Mucosa of descending colon (tissue), 3 donors: ENCODE data around the gene LIPF. TPM values are rescaled to one million over a fixed set of nuclear protein-coding genes. Genes with fewer than 3 reads are reported as not detected.
A peak's percentile ranks its signal among the peaks of the same experiment; 100 is the strongest.

Experiments used
- ATAC-seq: fragments of 200-7000 bp; cut with Tn5 transposase; one replicate; pipeline ENCODE4 v1.9.1; 2020; ENCODE audit warnings: mild to moderate bottlenecking, moderate library complexity
- DNase-seq, 3 donors: peaks; one replicate each; pipeline ENCODE4 v3.0.0-alpha.2; 2020
- H3K36me3 ChIP-seq: fragments of 200-600 bp; one replicate; pipeline ENCODE4 v1.8.0; 2021; ENCODE audit warnings: low read depth, mild to moderate bottlenecking
- H3K4me1 ChIP-seq: fragments of 200-600 bp; one replicate; pipeline ENCODE4 v1.8.0; 2021; ENCODE audit warnings: low read depth, mild to moderate bottlenecking
- H3K4me3 ChIP-seq: fragments of 200-600 bp; one replicate; pipeline ENCODE4 v1.8.0; 2021; ENCODE audit warnings: mild to moderate bottlenecking
- H3K9me3 ChIP-seq: fragments of 200-600 bp; one replicate; pipeline ENCODE4 v1.8.0; 2021; ENCODE audit warnings: mild to moderate bottlenecking
- CTCF ChIP-seq: fragments of 200-600 bp; IDR thresholded peaks from one replicate; pipeline ENCODE4 v1.8.0; 2022; ENCODE audit warnings: antibody characterized with exemption, mild to moderate bottlenecking
- intact Hi-C, 2 donors: fragments of 100-400 bp; cut with DNase I in 1 of 2; cut with micrococcal nuclease in 1 of 2; formaldehyde crosslinking; loops; one replicate each; pipeline versions ENCODE4 v1.11.0 to v1.11.1; 2022; cut with DNase I, micrococcal nuclease
- total RNA-seq, 3 donors: library from RNA; stranded (reverse); fragmentation: NEBNext Ultra II Directional in 2 of 3; extraction: Animal tissue kit (Norgen Biotek cat#: 25700) in 2 of 3; gene quantifications; one replicate each; pipeline versions ENCODE4 v1.2.1 to v1.2.4, GENCODE V29; 2021 to 2023
- donor health status: DM: no; HTN: no; CAD: no; lungs with moderate emphysema.
- donor health status: DM: no; HTN: no; CAD: no.
- donor health status: DM: no; HTN: yes; CAD: no.

LIPF gene
- total RNA-seq, 3 donors from 2014 or later: not detected

- intact Hi-C loops: no loop called here
- no peaks in the 10 kb centered on the region for H3K36me3 ChIP-seq
- H3K4me3 ChIP-seq: no peak overlapping the region
- no peaks in the 10 kb centered on the region for H3K4me1 ChIP-seq
- DNase-seq (no peak), ATAC-seq (no peak)
- TF ChIP-seq CTCF: no peak
- no peaks in the 10 kb centered on the region for H3K9me3 ChIP-seq
Measured at GRCh38 chr10:88651101-88651551, 13.1 kb upstream of the LIPF start.

GRCh38 chr10:88652616-88653015, 11.6 kb upstream of the LIPF start:
- DNase-seq: no peak
- Histone ChIP-seq H3K9me3 (no peaks in the 10 kb centered on the region), H3K36me3 (no peaks in the 10 kb centered on the region), H3K4me1 (no peaks in the 10 kb centered on the region), H3K4me3 (no peak overlapping the region)
- TF ChIP-seq CTCF: no peak
- intact Hi-C loops: no loop called here
- no peak for ATAC-seq

- DNase-seq: no peak
- Histone ChIP-seq H3K9me3 (no peaks in the 10 kb centered on the region), H3K36me3 (no peaks in the 10 kb centered on the region), H3K4me3 (no peak overlapping the region), H3K4me1 (no peaks in the 10 kb centered on the region)
- intact Hi-C loops: no loop called here
- TF ChIP-seq CTCF: no peak
- ATAC-seq: no peak
Measured at GRCh38 chr10:88657901-88658300, 6.3 kb upstream of the LIPF start.

- DNase-seq (no peak), ATAC-seq (peak; percentile 81)
- intact Hi-C loops: no loop called here
- Histone ChIP-seq H3K36me3 (no peaks in the 10 kb centered on the region), H3K4me3 (no peak overlapping the region), H3K4me1 (no peaks in the 10 kb centered on the region), H3K9me3 (no peaks in the 10 kb centered on the region)
- TF ChIP-seq CTCF: no peak
Measured at GRCh38 chr10:88659725-88660597, 4.3 kb upstream of the LIPF start.

GRCh38 chr10:88660598-88660884, 3.7 kb upstream of the LIPF start:
- ATAC-seq: no peak
- TF ChIP-seq CTCF: no peak
- no peaks in the 10 kb centered on the region for H3K4me1 ChIP-seq

More at GRCh38 chr10:88660598-88660884, 3.7 kb upstream of the LIPF start:
- Histone ChIP-seq H3K9me3 (no peaks in the 10 kb centered on the region), H3K36me3 (no peaks in the 10 kb centered on the region), H3K4me3 (no peak overlapping the region)
- DNase-seq: no peak
- intact Hi-C loops: no loop called here
